CD4-positive, alpha-beta T cell (primary cell): ENCODE data around the gene CCSER2. TPM values are rescaled to one million over a fixed set of nuclear protein-coding genes. Genes with fewer than 3 reads are reported as not detected.

Experiments
- ATAC-seq: fragments of 200-7000 bp; cut with Tn5 transposase; one replicate; pipeline ENCODE4 v1.10.0; 2022; ENCODE audit warnings: mild to moderate bottlenecking; ENCODE audit not compliant: poor library complexity
- CTCF ChIA-PET: fragments of 350-600 bp; sonication (Branson Sonifier 250); formaldehyde crosslinking; loops from one replicate; lab custom pipeline; 2021; ENCODE audit warnings: antibody characterized with exemption, inconsistent platforms; lab: Charles Lee
- POLR2A ChIA-PET: fragments of 350-600 bp; sonication (Branson Sonifier 250); formaldehyde crosslinking; loops from one replicate; lab custom pipeline; 2021; ENCODE audit warnings: antibody characterized with exemption, inconsistent platforms; lab: Charles Lee
- DNase-seq, 14 experiments: peaks; one replicate each; pipeline ENCODE4 v3.0.0-alpha.2; 2013 to 2020; ENCODE audit warnings: mixed read lengths in 2 of 14
- H3K27ac ChIP-seq, 2 donors: one replicate each; pipeline versions ENCODE4 v1.5.1 to v1.7.0; 2013; ENCODE audit warnings: low read length in 2 of 2, low read depth in 1 of 2, mild to moderate bottlenecking in 1 of 2
- H3K27me3 ChIP-seq, 2 experiments: 1 replicate in 1 of 2; 2 replicates in 1 of 2; pipeline versions ENCODE4 v1.6.1 to v1.7.0; 2013; ENCODE audit warnings: low read length in 2 of 2, control low read depth in 1 of 2, mild to moderate bottlenecking in 1 of 2, moderate library complexity in 1 of 2; ENCODE audit not compliant: insufficient read depth in 2 of 2, control insufficient read depth in 1 of 2
- H3K36me3 ChIP-seq: one replicate; pipeline ENCODE4 v1.6.1; 2013; ENCODE audit warnings: low read length, control low read depth; ENCODE audit not compliant: insufficient read depth
- H3K4me1 ChIP-seq: one replicate; pipeline ENCODE4 v1.6.1; 2013; ENCODE audit warnings: low read length, control low read depth; ENCODE audit not compliant: insufficient read depth
- H3K4me3 ChIP-seq: one replicate; pipeline ENCODE4 v1.5.1; 2013; ENCODE audit warnings: mild to moderate bottlenecking, low read length, moderate library complexity
- H3K9me3 ChIP-seq, 2 experiments: 1 replicate in 1 of 2; 2 replicates in 1 of 2; pipeline versions ENCODE4 v1.6.1 to v1.7.0; 2013; ENCODE audit warnings: low read length in 2 of 2, mild to moderate bottlenecking in 2 of 2, control low read depth in 1 of 2, moderate library complexity in 1 of 2; ENCODE audit not compliant: control insufficient read depth in 1 of 2, insufficient read depth in 1 of 2
- H3K27ac Mint-ChIP-seq: one replicate; pipeline ENCODE4 v1.8.0; 2020; ENCODE audit warnings: mixed read lengths
- H3K27me3 Mint-ChIP-seq: one replicate; pipeline ENCODE4 v1.8.0; 2021; ENCODE audit warnings: mixed read lengths
- H3K36me3 Mint-ChIP-seq: one replicate; pipeline ENCODE4 v1.8.0; 2021; ENCODE audit warnings: low read depth, mixed read lengths
- H3K4me1 Mint-ChIP-seq: one replicate; pipeline ENCODE4 v1.8.0; 2021; ENCODE audit warnings: low read depth, mixed read lengths
- H3K4me3 Mint-ChIP-seq: one replicate; pipeline ENCODE4 v1.8.0; 2020; ENCODE audit warnings: mild to moderate bottlenecking, mixed read lengths
- H3K9me3 Mint-ChIP-seq: one replicate; pipeline ENCODE4 v1.8.0; 2020; ENCODE audit warnings: mixed read lengths
- intact Hi-C, 2 experiments: fragments of 100-400 bp; cut with DNase I in 1 of 2; cut with micrococcal nuclease in 1 of 2; formaldehyde crosslinking; loops; one replicate each; pipeline versions ENCODE4 v1.15.1 to v1.9.0; 2023 to 2025; cut with DNase I, micrococcal nuclease
- total RNA-seq, 174 experiments: library from RNA in 2 of 174; stranded (reverse) in 2 of 174; gene quantifications; one replicate each; pipeline ENCODE4 v1.2.3 and lab custom pipeline; 2021 to 2026
- TF ChIP-seq, protein P1 (sequence below): fragments of 200-600 bp; IDR thresholded peaks from one replicate; pipeline ENCODE4 v1.8.0; 2022; ENCODE audit warnings: antibody characterized with exemption, mild to moderate bottlenecking

Gene CCSER2
- total RNA-seq, 2 experiments from 2014 or later, result 134 to 148 TPM

DNA sequence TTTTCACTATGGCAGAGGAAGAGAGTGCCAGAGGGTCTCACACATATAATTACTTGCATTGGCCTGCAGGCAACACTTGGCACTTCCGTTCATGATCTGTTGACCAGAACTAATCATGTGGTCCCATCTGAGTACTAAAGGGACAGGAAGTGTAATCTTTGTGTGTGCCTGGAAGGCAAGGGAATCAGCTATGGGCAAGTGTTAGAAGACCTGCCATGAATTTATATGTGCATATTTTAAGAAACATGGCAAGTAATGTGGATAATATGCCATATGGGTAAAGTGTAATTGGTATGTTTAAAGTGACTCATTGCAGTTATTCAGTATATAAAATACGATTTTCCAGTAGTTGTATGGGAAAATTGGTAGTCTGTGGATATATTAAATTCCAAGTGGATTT is 46.1 kb downstream of the CCSER2 start:
- H3K36me3 Mint-ChIP-seq, result peaks cover 77% of the 10 kb centered on the region
- H3K4me3 Mint-ChIP-seq, result no peak overlapping the region
- CTCF ChIA-PET, result interaction anchor here (1.0 to 1.8 kb wide), 5 partner anchors 13 to 163 kb away, joined by 4 to 7 read pairs (median 5); no protein-coding TSS in a partner anchor
- H3K27me3 ChIP-seq, result no peaks in the 10 kb centered on the region
- H3K4me1 ChIP-seq, result no peaks in the 10 kb centered on the region
- no peaks in the 10 kb centered on the region for H3K9me3 ChIP-seq
- peaks cover 65% of the 10 kb centered on the region for H3K4me1 Mint-ChIP-seq
- peaks cover 45% of the 10 kb centered on the region for H3K36me3 ChIP-seq
- intact Hi-C loops, result loop anchor here in 1 of 2 experiments (2.0 kb wide), 1 partner anchor 110 kb away; no protein-coding TSS in a partner anchor
- no peaks in the 10 kb centered on the region for H3K9me3 Mint-ChIP-seq
- H3K4me3 ChIP-seq, result no peak overlapping the region
- POLR2A ChIA-PET, result no interaction called here
- no peaks in the 10 kb centered on the region for H3K27me3 Mint-ChIP-seq
- H3K27ac Mint-ChIP-seq, result no peak overlapping the region
- TF ChIP-seq, protein P1, sequence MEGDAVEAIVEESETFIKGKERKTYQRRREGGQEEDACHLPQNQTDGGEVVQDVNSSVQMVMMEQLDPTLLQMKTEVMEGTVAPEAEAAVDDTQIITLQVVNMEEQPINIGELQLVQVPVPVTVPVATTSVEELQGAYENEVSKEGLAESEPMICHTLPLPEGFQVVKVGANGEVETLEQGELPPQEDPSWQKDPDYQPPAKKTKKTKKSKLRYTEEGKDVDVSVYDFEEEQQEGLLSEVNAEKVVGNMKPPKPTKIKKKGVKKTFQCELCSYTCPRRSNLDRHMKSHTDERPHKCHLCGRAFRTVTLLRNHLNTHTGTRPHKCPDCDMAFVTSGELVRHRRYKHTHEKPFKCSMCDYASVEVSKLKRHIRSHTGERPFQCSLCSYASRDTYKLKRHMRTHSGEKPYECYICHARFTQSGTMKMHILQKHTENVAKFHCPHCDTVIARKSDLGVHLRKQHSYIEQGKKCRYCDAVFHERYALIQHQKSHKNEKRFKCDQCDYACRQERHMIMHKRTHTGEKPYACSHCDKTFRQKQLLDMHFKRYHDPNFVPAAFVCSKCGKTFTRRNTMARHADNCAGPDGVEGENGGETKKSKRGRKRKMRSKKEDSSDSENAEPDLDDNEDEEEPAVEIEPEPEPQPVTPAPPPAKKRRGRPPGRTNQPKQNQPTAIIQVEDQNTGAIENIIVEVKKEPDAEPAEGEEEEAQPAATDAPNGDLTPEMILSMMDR, result no peak
- DNase-seq (no peak), ATAC-seq (no peak)
- no peak overlapping the region for H3K27ac ChIP-seq

DNA sequence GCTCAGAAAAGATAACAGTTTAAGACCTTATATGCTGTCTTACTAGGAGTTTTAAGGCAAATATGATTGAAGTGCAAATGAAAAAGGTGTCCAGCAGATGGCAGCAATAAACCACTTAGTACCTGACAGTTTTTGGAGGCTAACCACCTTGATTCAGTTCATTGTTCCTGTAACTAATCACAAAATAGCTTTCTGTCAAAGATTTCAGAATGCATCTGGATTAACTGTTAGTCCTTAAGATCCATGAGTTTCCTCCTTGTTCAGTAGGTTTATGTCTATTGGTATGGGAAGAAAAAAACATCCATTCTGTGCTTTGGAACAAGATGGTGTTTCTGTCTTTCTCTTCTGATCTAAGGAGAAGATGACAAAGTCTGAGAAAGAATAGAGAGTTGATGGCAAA is 46.6 kb downstream of the CCSER2 start:
- peak in 9 of 14 experiments; percentile 7 to 79 (median 31) for DNase-seq
- TF ChIP-seq, protein P1, result peak; percentile 89
- Mint-ChIP-seq H3K27me3 (no peaks in the 10 kb centered on the region), H3K9me3 (no peaks in the 10 kb centered on the region), H3K4me1 (peaks cover 63% of the 10 kb centered on the region), H3K27ac (no peak overlapping the region), H3K36me3 (peaks cover 79% of the 10 kb centered on the region), H3K4me3 (no peak overlapping the region)
- Histone ChIP-seq H3K27me3 (no peaks in the 10 kb centered on the region), H3K36me3 (peaks cover 48% of the 10 kb centered on the region), H3K27ac (no peak overlapping the region), H3K4me3 (no peak overlapping the region), H3K4me1 (no peaks in the 10 kb centered on the region), H3K9me3 (no peaks in the 10 kb centered on the region)
- ATAC-seq, result peak; percentile 76
- intact Hi-C loops, result loop anchor here (1.0 to 5.0 kb wide), 4 partner anchors 110 to 2002 kb away; no protein-coding TSS in a partner anchor
- ChIA-PET CTCF (interaction anchor here (0.7 to 1.8 kb wide), 9 partner anchors 9 to 162 kb away, joined by 3 to 7 read pairs (median 4); no protein-coding TSS in a partner anchor), POLR2A (no interaction called here)

DNA sequence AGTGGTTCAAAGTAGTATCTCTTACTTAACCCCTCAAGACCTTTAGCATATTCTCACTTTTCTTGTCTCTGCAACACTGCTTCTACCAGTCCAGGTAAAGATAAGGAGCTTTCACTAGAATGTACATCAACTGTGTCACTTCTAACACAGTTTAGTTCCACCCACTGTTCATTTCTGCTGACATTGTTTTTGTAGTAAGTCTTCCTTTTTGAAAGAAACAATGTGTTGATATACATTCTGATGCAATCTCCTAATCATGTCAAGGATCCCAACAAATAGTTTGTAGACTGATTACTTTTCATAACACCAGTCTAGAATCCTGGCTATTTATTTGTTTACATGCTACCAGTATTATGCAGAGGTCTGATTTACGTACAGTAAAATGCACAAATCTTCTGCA is 47.5 kb downstream of the CCSER2 start:
- intact Hi-C loops, result loop anchor here (1.0 to 5.0 kb wide), 4 partner anchors 111 to 2001 kb away; no protein-coding TSS in a partner anchor
- Mint-ChIP-seq H3K27me3 (no peaks in the 10 kb centered on the region), H3K4me1 (peaks cover 65% of the 10 kb centered on the region), H3K9me3 (no peaks in the 10 kb centered on the region), H3K36me3 (peaks cover 87% of the 10 kb centered on the region), H3K4me3 (no peak overlapping the region), H3K27ac (no peak overlapping the region)
- POLR2A ChIA-PET, result no interaction called here
- TF ChIP-seq, protein P1, result no peak
- no peaks in the 10 kb centered on the region for H3K4me1 ChIP-seq
- no peaks in the 10 kb centered on the region for H3K27me3 ChIP-seq
- H3K36me3 ChIP-seq, result peaks cover 51% of the 10 kb centered on the region
- ATAC-seq, result no peak
- no peaks in the 10 kb centered on the region for H3K9me3 ChIP-seq
- CTCF ChIA-PET, result interaction anchor here (0.9 kb wide), 1 partner anchor 9 kb away, joined by 3 read pairs; no protein-coding TSS in a partner anchor
- H3K4me3 ChIP-seq, result no peak overlapping the region
- H3K27ac ChIP-seq, result no peak overlapping the region
- DNase-seq, result no peak
